GM12801 (cell line): ENCODE data around the gene SMC6.

Source experiments
- TF ChIP-seq, protein P1 (sequence below): IDR thresholded peaks from one replicate; pipeline ENCODE4 v1.5.1; 2011; ENCODE audit warnings: control low read depth; ENCODE audit not compliant: insufficient read length; ENCODE audit errors: extremely low read depth

The SMC6 gene

DNA sequence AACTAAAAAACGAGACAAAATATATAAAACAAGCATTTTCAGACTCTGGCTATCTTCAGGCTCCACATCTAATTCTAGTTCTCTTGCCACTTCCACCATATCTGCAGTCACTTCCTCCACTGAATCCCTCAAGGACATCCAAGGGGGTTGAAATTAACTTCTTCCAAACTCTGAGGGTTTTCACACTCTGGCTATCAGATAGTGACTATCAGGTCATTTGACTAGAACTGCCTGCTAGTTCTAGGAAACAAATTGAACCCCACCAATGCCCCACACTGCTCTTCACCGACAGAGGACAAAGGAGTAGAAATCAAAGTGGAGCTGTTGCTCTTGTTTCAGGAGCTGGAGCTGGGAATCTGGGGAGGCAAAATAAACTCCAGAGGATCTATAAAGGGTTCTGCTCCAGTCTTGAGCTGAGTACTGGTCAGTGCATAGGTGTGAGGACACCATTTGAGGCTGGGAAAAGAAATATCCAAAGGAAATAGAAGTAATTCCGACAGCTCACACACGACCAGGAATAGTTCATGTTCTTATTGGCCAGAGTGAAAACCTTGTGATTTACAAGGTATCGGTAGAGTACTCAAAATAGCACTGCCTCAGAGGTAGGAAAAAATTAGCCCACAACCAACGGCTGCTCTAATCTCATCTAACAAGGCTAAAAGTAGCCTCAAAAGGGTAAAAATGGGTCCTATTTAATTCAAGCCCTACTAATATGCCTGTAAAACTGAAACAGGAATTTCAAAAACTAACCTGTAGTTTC lies 71.3 kb downstream of the SMC6 start:
- TF ChIP-seq, protein P1, sequence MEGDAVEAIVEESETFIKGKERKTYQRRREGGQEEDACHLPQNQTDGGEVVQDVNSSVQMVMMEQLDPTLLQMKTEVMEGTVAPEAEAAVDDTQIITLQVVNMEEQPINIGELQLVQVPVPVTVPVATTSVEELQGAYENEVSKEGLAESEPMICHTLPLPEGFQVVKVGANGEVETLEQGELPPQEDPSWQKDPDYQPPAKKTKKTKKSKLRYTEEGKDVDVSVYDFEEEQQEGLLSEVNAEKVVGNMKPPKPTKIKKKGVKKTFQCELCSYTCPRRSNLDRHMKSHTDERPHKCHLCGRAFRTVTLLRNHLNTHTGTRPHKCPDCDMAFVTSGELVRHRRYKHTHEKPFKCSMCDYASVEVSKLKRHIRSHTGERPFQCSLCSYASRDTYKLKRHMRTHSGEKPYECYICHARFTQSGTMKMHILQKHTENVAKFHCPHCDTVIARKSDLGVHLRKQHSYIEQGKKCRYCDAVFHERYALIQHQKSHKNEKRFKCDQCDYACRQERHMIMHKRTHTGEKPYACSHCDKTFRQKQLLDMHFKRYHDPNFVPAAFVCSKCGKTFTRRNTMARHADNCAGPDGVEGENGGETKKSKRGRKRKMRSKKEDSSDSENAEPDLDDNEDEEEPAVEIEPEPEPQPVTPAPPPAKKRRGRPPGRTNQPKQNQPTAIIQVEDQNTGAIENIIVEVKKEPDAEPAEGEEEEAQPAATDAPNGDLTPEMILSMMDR: no peak

DNA sequence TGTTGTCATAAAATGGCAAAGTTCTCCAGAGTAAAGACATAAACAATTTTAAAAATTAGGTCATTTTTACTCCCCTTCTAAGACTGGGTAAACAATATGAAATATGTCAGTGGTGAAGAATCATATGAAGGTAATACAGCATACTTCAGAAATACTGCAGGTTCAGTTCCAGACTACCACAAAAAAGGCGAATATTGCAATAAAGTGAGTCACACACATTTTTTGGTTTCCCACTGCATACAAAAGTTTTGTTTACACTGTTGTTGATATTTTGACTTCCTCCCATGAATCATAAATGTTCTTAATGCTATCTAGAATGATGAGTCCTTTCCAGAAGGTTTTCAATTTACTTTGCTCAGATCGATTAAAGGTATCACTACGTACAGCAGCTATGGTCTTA lies 73.5 kb downstream of the SMC6 start:
- TF ChIP-seq, protein P1: no peak

DNA sequence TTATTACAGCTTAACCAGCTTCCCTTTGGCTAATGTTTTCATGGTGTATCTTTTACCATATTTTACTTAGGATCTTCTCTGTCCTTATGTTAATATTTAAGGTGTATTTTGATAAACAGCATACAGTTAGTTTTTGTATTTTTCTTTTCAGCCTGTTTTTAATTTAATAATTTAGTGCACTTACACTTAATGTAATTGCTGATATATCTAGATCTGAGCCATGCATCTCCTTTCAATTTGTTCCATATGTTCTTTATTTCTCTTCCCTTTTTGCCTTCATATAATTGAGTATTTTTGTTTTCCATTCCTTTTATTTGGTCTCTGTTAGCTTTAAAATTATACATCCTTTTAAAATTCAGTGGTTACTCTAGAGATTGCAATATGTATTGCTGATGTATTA lies 78.8 kb downstream of the SMC6 start:
- TF ChIP-seq, protein P1: no peak

DNA sequence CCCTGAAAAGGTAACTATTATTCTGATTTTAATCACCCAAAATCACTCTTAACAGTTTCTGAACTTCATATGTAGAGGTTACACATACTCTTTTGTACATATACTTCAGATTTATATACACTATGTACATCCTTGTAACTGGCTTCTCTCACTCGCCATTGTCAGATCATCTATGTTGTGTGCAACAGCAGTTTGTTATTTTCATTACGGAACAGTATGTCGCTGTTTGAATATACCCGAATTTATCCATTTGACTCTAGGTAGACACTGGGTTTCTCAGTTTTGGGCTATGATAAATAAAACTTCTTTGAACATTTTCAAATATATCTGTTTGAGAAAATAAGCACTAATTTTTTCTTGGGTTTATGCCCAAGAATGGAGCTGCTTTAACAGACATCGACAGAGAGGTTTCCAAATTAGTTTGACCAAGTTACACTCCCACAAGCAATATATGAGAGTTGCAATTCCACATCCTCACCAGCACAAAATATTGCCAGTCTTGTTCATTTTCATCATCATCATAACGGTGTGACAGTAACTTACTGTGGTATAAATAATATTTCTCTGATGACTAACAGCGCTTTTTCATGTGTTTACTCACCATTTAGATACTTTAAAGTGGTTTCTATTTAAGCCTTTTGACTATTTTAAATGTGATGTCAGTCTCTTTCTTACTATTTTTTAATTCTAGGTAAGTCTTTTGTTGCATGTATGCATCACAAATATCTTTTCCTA lies 80.9 kb downstream of the SMC6 start:
- TF ChIP-seq, protein P1: no peak

DNA sequence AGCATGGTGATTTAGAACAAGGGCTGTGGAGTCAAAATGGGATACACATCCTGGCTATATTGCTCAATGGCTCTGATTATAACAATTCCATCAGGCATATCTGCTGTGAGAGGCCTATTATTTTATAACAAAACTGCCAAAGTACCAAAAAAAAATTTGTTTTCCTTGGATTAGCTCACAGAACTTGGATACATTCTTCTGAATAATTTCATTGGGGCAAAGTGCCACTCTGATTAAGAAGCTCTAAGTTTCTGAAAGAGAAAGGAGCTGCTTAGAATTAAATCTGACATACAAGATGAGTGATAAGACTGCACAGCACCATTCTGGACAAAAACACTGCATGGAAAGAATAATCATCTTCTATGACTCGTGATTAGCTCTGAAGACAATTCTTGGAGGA lies 85.7 kb downstream of the SMC6 start:
- TF ChIP-seq, protein P1: no peak

DNA sequence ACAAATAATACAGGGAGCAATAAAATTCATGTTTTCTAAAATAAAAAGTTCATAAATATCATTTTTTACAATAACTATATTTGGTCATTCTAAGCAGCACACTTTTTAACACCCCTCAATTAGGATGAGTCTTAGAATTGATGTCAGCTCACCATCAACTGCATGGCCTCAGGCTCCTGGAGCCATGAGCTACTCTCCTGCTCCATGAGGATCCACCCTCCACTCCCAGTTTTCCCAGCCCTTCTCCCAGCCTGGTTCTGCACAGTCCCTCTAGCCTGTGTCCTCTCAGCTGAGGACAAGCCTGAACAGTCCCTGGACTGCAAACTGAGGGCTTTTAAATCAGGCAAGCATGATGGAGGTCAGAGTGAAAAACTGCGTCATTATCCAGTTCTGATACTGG lies 89.1 kb downstream of the SMC6 start:
- TF ChIP-seq, protein P1: no peak

DNA sequence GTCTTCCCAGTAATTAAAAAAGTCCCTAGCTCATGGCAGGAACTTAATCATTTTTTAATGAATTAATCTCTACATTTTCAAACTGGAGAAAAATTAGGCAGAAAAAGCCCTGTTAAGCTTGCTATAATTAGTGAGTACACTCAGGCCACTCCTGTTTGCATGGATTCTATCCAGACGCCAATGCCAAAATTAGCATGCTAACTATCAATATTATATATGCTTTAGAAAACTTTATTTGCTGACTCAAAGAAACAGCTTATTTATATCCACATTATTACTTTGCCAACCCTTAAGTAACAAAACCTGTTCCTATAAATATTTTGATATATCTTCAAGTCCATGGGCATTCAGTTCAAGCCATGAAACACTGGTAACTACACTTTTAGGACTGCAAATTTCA lies 90.9 kb downstream of the SMC6 start:
- TF ChIP-seq, protein P1: no peak
